ENCODE data around the gene KRTAP4-6.
"Not testable (repeated sequence)": the region's sequence is repeated elsewhere in the genome, so short reads cannot be mapped to it uniquely, and the experiment has no call there.

KRTAP4-6 gene

DNA sequence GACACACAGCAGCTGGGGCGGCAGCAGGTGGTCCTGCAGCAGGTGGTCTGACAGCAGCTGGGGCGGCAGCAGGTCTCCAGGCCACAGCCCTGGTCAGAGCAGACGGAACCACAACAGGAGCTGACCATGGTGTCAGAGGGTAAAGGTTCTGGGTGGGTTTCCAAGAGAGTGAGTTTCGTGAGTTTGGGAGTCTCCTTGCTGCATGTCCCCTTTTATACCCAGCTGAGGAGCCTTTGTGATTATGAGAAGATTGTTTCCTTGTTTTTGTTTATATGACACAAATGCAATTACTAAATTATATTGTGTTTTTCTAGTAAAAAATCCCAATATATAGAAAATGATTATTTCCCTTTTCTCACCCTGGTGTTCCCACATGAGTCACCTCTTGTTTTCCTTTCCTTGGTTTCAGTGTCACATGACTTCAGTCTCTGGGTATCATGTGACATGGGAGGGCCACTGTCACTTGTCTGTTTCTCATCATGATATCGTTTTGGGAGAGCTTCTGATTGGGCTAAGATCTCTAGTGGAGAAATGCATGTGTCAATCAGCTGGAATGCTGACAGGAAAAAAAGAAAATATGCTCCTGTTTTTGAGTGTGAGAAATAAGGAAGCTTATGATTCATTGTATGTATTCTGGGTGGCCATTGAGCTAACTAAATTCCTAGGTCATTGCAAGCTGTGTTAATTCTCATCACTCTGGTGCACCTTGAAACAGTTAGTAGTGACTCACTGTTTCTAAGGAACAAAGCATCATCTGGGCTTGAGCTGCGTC, at the start of gene KRTAP4-6:
TSS of gene KRTAP4-6 (minus strand) at position 185 of the 772 bp plus-strand sequence. CDS start at position 128, 57 bp downstream.
- no peak for DNase-seq

DNA sequence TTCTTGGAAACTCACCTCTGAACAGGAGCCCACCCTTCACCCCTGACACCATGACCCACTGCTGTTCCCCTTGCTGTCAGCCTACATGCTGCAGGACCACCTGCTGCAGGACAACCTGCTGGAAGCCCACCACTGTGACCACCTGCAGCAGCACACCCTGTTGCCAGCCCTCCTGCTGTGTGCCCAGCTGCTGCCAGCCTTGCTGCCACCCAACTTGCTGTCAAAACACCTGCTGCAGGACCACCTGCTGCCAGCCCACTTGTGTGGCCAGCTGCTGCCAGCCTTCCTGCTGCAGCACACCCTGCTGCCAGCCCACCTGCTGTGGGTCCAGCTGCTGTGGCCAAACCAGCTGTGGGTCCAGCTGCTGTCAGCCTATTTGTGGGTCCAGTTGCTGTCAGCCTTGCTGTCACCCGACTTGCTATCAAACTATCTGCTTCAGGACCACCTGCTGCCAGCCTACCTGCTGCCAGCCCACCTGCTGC, 49.5 kb upstream of the KRTAP4-6 start, which contains the start of gene KRTAP9-1:
TSS of gene KRTAP9-1 (plus strand) at position 51 of the 482 bp plus-strand sequence. CDS start at position 51, 0 bp downstream.
- DNase-seq, result not testable (repeated sequence)

DNA sequence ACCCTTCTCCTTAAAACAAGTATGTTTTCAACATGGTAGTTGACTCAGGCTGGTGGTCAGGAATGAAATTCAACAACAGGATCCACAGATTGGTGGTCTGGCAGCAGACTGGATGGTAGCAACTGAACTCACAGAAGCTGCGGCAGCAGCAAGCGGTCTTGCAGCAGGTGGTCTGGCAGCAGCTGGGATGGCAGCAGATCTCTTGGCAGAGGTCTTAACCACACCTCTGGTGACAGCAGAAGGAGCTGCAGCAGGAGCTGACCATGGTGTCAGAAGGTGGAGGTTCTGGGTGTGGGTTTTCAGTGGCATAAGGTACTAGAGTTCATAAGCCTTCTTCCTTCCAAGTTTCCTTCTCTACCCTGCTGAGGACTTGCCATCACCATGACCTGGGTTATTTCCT, 46.5 kb upstream of the KRTAP4-6 start:
- no peak for DNase-seq

DNA sequence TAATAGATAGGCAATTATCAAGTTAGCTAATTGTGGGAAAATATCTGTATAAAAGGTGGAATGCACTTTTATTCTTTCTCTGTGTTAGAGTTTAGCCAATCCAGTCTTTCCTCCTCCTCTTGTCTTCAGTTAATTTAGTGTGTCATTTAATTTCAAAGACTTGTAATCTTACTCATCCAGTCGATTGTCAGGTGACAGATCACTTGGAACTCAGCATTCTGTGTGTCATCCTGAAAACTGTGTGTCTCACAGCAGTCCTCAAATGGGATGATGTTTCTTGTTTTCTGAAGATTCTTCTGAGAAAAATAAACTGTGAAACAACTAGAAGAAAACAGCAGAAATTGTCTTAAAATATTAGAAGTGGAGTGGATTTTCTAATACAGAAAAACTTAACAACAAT, 44.7 kb upstream of the KRTAP4-6 start:
- DNase-seq, result no peak

DNA sequence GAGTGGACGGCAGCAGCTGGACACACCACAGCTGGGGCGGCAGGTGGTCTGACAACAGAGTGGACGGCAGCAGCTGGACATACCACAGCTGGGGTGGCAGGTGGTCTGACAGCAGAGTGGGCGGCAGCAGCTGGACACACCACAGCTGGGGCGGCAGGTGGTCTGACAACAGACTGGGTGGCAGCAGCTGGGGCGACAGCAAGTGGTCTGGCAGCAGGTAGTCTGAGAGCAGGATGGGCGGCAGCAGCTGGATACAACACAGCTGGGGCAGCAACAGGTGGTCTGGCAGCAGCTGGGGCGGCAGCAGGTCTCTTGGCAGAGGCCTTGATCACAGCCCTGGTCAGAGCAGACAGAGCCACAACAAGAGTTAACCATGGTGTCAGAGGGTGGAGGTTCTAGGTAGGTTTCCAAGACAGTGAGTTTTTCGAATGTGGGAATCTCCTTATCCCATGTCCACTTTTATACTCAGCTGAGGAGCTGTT, 44.2 kb upstream of the KRTAP4-6 start, which contains the start of gene KRTAP4-1:
TSS of gene KRTAP4-1 (minus strand) at position 432 of the 482 bp plus-strand sequence. CDS start at position 375, 57 bp downstream.
- no peak for DNase-seq

DNA sequence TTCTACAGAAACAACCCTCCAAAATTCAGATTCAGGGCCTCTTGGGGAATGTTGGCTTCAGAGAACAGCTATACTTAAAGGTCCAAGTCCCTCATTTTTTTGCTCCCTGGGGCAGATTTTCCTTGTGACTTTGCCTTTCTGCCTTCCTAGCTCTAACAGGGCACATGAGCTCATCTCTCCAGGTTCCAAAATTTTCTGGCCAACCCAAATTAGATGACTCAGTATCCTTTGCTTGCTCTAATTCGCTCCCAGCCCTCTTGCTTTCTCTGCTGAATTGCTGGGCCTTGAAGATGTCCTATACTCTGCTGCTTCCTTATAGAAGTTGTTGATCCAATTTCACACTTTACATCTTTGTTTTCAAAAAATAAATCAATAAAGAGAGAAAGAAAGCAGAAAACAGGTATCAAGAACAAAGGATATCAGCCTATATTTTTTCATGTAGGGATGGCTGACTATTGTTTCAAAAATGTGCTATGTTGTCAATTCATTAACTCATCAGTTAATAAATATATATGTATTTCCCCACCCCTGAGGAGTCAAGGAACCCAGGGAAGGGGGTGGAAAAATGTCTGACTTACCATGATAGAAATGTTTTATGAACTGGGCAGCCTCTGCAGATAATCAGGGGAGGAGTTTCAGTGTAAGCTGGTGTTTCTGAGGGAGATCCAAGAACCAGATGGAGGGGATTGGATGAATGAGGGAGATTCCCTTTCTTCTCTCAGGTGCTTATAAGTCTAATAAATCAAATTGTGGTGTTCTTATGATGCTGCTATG, 38.7 kb upstream of the KRTAP4-6 start:
- no peak for DNase-seq

DNA sequence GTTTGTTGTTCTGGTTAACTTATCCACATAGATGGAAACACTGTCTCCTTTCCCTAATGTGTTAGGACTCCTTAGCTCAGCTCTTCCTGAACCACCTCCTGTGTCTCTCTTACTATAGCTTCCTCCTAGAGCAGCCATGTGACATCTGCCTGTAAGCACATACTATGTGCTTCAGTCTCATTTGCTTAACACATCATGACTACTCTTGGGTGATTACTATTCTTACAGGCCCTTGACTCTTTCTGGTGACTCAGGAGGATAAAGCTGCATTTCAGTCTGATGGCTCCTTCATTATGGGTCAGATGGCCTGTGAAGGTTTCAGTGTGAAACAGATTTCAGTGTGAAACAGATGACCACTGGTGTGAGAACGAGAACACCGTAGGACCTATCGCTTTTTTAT, 38.0 kb upstream of the KRTAP4-6 start:
- no peak for DNase-seq

DNA sequence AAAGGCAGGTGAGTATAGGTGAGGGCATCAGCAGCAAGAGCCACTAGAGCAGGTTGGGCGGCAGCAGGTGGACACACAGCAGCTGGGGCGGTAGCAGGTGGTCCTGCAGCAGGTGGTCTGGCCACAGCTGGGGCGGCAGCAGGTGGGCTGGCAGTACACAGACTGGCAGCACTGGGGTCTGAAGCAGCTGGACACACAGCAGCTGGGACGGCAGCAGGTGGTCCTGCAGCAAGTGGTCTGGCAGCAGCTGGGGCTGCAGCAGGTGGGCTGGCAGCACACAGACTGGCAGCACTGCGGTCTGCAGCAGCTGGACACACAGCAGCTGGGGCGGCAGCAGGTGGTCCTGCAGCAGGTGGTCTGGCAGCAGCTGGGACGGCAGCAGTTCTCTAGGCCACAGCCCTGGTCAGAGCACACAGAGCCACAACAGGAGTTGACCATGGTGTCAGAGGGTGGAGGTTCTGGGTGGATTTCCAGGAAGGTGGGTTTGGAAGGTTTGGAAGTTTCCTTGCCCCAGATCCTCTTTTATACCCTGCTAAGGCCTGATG, 37.5 kb upstream of the KRTAP4-6 start, which contains the start of gene KRTAP4-2:
TSS of gene KRTAP4-2 (minus strand) at position 495 of the 545 bp plus-strand sequence. CDS start at position 438, 57 bp downstream.
- no peak for DNase-seq

DNA sequence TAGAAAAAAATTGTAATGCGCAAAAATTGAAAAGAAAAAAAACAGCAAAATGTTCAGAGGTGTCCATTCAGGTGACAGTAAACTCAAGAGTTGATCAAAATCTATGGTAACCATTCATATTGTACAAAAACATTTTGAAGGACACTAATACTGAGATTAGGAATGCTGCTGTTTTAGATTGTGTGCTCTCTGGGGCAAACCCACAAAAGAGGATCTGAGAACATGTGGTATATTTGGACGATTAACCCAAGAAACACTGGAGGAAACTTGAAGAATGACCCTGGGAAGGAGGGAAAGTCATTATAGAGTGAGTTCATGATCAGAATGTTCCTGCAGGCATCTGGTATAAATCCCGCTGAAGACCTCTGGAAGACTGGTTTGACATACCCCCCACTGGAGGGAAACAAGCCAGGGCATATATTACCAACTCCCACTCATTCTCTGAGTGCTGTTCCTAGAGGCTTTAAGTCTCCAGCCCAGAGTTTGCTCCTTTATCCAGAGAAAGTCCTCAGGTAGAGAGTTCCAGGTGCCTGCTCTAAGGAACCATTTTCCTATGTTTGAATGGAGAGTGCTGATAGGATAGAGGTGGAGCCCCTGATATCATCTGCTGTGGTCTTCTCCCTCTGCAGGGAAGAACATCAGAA, 36.5 kb upstream of the KRTAP4-6 start:
- no peak for DNase-seq

DNA sequence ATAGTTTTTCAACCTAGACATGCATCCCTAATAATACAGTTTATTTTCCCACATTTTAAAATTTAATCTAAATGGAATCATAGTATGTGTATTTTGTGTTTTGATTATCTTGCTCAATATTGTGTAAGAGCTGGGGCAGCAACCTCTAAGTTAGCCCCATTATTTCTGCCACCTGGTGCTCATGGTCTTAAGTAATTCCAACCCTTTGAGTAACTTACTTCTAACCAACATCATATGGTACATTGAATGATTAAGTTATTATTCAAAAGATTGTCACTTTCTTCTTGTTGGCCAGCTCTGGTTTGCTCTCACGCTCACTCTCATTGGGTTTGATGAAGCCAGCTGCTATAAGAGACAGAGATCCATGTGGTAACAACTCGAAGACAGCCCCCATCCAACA, 31.5 kb upstream of the KRTAP4-6 start:
- DNase-seq, result no peak

DNA sequence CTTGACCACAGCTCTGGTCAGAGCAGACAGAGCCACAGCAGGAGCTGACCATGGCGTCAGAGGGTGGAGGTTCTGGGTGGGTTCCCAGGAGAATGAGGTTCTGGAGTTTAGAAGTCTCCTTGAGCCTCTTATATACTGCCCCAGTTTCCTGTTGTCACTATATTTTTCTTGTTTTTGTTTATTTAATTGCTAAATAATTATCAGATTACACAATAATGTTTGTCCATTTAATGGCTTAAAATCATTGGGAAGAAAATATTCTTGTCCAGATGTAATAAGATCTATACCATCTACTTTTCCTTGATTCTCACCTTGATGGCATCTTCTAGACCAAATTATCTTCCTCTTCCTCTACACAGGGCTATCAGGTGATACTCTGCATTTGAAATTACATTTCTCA, 27.8 kb upstream of the KRTAP4-6 start, which contains the start of gene KRTAP4-3:
TSS of gene KRTAP4-3 (minus strand) at position 101 of the 400 bp plus-strand sequence. CDS start at position 52, 49 bp downstream.
- no peak for DNase-seq

DNA sequence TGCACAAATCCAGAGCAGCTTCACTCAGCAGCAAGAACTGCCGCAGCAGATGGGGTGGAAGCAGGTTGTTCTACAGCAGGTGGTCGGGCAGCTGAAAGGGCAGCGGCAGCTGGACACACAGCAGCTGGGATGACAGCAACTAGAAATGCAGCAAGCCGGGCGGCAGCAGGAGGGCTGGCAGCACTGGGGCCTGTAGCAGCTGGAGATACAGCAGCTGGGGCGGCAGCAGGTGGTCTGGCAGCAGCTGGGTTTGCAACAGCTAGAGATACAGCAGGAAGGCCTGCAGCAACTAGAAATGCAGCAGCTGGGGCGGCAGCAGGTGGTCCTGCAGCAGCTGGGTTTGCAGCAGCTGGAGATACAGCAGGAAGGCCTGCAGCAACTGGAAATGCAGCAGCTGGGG, 27.2 kb upstream of the KRTAP4-6 start:
- DNase-seq, result no peak

DNA sequence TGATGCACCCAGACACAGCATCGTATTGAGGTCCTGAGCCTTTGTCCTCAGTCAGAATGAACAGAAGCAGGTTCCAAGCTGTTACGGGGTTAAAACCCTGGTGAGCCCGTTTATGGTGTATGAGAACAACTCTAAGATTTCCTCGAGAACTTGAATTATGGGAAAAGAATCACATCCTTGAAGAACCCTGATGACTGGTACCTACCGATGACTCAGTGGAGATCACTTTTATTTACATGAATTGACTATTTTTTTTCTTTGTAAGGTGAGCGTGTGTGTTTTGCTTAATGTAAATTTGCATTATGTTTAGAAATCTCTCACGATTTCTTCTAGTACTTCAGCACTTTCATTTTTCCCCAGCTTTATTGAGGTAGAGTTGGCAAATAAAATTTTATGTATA, 23.5 kb upstream of the KRTAP4-6 start:
- DNase-seq, result no peak

DNA sequence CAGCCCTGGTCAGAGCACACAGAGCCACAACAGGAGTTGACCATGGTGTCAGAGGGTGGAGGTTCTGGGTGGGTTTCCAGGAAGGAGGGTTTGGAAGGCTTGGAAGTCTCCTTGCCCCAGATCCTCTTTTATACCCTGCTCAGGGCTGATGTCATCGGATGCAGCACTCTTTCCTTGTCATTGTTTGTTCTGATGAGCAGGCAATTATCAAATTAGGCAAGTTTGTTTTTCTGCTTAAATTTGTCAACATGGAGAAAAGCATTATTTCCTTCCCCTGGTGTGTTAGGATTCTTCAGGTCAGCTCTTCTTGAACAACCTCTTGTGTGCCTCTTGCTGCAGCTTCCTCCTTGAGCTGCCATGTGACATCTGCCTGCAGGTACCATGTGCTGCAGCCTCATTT, 20.3 kb upstream of the KRTAP4-6 start, which contains the start of gene KRTAP4-4:
TSS of gene KRTAP4-4 (minus strand) at position 101 of the 400 bp plus-strand sequence. CDS start at position 44, 57 bp downstream.
- no peak for DNase-seq

DNA sequence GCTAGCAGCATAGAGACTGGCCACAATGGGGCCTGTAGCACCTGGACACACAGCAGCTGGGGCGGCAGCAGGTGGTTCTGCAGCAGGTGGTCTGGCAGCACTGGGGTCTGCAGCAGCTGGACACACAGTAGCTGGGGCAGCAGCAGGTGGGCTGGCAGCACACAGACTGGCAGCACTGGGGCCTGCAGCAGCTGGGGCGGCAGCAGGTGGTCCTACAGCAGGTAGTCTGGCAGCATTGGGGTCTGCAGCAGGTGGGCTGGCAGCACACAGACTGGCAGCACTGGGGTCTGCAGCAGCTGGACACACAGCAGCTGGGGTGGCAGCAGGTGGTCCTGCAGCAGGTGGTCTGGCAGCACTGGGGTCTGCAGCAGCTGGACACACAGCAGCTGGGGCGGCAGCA, 19.8 kb upstream of the KRTAP4-6 start:
- DNase-seq, result not testable (repeated sequence)

DNA sequence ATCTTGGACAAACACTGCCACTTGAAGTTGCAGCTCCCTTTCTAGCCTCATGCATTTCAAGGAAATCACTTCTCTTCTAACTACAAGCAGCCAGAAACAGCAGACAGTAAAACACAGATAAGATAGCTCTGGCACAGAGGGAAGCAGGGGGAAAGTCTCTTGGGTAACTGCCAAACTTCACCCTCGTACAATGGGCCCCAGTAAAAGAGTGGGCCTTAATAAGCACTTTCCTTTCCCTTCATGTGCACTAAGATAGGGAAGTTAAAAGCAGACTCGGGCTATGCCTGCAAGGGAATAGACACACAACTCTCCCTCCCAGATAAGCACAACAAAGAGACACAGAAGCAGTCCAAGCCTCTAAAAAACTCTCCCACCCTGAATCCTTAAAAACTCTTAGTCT, 13.5 kb upstream of the KRTAP4-6 start:
- no peak for DNase-seq

DNA sequence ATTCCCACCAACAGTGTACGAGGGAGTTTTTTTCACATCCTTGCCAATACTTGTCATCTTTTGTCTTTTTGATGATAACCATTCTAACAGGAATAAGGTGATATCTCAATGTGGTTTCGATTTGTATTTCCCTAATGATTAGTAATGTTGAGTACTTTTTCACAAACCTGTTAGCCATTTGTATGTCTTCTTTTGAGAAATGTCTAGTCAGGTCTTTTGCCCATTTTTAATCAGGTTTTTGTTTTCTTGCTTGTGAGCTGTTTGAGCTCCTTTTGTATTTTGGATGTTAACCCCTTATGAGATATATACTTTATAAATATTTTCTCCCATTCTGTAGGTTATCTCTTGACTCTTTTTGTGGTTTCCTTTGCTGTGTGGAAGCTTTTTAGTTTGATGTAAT, 11.2 kb upstream of the KRTAP4-6 start:
- no peak for DNase-seq

DNA sequence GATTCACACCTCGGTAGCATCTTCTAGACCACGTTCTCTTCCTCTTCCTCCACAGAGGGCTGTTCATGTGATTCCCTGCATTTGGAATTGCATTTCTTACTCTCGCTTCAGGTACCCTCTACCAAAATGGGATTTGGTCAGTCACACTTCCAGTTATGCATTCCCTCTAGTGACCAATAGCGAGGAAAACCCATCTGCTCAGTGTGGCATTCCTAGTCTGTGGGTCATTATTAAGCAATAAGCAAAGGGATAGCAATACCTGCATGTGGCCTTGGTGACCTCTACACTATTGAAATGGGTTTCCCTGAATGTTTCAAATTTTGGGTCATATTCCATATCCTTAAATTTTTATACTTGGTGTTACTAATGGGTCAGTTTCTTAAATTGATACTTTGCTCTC, 9.7 kb upstream of the KRTAP4-6 start:
- DNase-seq, result no peak

DNA sequence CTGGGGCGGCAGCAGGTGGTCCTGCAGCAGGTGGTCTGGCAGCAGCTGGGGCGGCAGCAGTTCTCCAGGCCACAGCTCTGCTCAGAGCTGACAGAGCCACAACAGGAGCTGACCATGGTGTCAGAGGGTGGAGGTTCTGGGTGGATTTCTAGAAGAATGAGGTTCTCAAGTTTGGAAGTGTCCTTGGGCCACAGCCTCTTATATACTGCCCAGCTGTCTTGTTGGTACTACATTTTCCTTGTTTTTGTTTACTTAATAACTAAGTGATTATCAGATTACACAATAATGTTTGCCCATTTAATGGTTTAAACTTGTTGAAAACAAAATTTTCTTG, 9.3 kb upstream of the KRTAP4-6 start, which contains the start of gene KRTAP4-5:
TSS of gene KRTAP4-5 (minus strand) at position 174 of the 334 bp plus-strand sequence. CDS start at position 116, 58 bp downstream.
- no peak for DNase-seq

DNA sequence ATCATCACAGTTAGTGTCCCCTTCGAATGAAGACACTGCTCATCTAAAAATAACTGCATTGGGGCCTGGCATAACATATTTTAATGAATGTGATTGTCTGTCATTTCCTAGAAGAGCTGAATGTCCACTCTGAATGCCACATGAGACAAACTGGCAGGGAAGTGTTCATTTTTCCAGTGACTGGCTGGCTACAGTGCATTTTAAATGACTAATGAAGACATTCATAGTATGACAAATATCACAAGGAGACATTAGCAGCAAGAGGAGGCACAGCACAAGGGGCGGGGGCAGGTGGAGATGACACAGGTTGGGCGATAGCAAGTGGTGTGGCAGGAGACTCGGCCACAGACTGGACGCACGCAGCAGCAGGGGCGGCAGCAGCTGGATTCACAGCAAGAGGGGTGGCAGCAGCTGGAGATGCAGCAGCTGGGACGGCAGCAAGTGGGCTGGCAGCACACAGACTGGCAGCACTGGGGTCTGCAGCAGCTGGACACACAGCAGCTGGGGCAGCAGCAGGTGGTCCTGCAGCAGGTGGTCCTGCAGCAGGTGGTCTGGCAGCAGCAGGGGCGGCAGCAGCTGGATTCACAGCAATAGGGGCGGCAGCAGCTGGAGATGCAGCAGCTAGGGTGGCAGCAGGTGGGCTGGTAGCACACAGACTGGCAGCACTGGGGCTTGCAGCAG, 8.8 kb upstream of the KRTAP4-6 start:
- DNase-seq, result not testable (repeated sequence)

DNA sequence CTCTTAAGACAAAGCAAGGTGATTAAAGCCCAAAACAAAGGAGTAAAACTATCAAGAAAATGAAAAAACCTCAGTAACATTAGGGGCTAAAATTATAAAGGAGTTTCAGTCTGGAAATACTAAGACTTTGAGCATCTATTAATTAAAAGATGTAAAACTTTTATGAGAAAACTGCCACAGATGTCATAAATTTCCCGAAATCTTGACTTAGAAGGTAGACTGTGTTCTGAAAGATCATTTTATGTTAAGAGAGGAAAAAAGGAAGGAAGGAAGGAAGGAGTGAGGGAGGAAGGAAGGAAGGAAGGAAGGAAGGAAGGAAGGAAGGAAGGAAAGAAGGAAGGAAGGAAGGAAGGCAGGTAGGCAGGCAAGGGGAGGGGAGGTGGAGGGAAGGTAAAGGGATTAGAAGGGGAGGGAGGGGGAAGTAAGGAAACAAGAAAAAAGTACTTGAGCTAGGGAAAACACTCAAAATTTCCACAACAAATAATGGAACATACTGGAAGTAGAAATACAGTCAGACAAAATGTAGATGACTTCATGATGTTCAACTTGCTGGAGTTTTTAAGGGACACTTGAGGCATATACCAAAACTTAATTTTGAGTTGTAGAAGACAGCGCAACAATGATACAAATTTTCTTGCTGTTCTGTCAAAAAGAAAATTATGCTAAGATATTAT, 7.3 kb upstream of the KRTAP4-6 start:
- no peak for DNase-seq

Data from activated T-cell treated with anti-CD3 and anti-CD28 coated beads, Interleukin-2, amount 50 U/mL, for 1 hour (primary cell).